Epithelial cell of esophagus (primary cell): ENCODE measurements around the gene TPP2.
A peak's percentile ranks its signal among the peaks of the same experiment; 100 is the strongest.

ENCODE experiments used
- DNase-seq: peaks from one replicate; pipeline ENCODE4 v3.0.0; 2010; ENCODE audit warnings: low read depth
- H3K4me3 ChIP-seq: 2 replicates; pipeline ENCODE4 v1.5.1; 2011; ENCODE audit warnings: mild to moderate bottlenecking, low read length, control low read depth
- CTCF ChIP-seq: IDR thresholded peaks from 2 replicates; pipeline ENCODE4 v1.5.1; 2011; ENCODE audit warnings: low read depth, mild to moderate bottlenecking, low read length, control low read depth, inconsistent platforms; ENCODE audit not compliant: insufficient read depth; ENCODE audit errors: missing control alignments

The TPP2 gene

GRCh38 chr13:102700088-102701031 lies 103.6 kb downstream of the TPP2 start:
- H3K4me3 ChIP-seq: no peak overlapping the region
- no peak for TF ChIP-seq CTCF
- no peak for DNase-seq

- DNase-seq: no peak
- no peak overlapping the region for H3K4me3 ChIP-seq
- TF ChIP-seq CTCF: no peak
Measured at GRCh38 chr13:102701331-102701730, 104.5 kb downstream of the TPP2 start.

- H3K4me3 ChIP-seq: no peak overlapping the region
- no peak for TF ChIP-seq CTCF
- no peak for DNase-seq
Measured at GRCh38 chr13:102702965-102703725, 106.4 kb downstream of the TPP2 start.

- TF ChIP-seq CTCF: no peak
- H3K4me3 ChIP-seq: no peak overlapping the region
- DNase-seq: no peak
Measured at GRCh38 chr13:102703726-102704035, 106.9 kb downstream of the TPP2 start.

GRCh38 chr13:102704238-102705058 lies 107.7 kb downstream of the TPP2 start:
- no peak for TF ChIP-seq CTCF
- peak; percentile 88 for DNase-seq
- no peak overlapping the region for H3K4me3 ChIP-seq

GRCh38 chr13:102707467-102707866 lies 110.7 kb downstream of the TPP2 start:
- peak; percentile 85 for DNase-seq
- no peak for TF ChIP-seq CTCF
- H3K4me3 ChIP-seq: no peak overlapping the region
